Measurements from ENCODE around the gene RGL1.

Gene RGL1

GRCh38 chr1:183806125-183806524, 1.2 kb downstream of the RGL1 start:
- peak overlapping the region; percentile 75 for H3K4me3 ChIP-seq (ENCODE audit: low read depth, low read length)
- DNase-seq = no peak
- H3K27me3 ChIP-seq (replicated peaks) = no peaks in the 10 kb centered on the region
- in situ Hi-C loops (cut with HindIII; ENCODE audit: low pct_ligation_motif_present, low sequenced_read_pairs) = no loop called here
- no peak for TF ChIP-seq CTCF (IDR thresholded peaks at IDR 0.05; ENCODE audit: low read depth, low read length, missing control alignments)
- no peaks in the 10 kb centered on the region for H3K36me3 ChIP-seq (replicated peaks)
- H3K27ac ChIP-seq = peak overlapping the region; percentile 19

GRCh38 chr1:183806675-183807074, 1.8 kb downstream of the RGL1 start:
- Histone ChIP-seq H3K4me3 (ENCODE audit: low read depth, low read length) (no peak overlapping the region), H3K36me3 (replicated peaks) (no peaks in the 10 kb centered on the region), H3K27ac (no peak overlapping the region), H3K27me3 (replicated peaks) (no peaks in the 10 kb centered on the region)
- DNase-seq = no peak
- TF ChIP-seq CTCF (IDR thresholded peaks at IDR 0.05; ENCODE audit: low read depth, low read length, missing control alignments) = no peak
- in situ Hi-C loops (cut with HindIII; ENCODE audit: low pct_ligation_motif_present, low sequenced_read_pairs) = no loop called here

GRCh38 chr1:183807549-183808168, 2.7 kb downstream of the RGL1 start:
- no peak overlapping the region for H3K4me3 ChIP-seq (ENCODE audit: low read depth, low read length)
- in situ Hi-C loops (cut with HindIII; ENCODE audit: low pct_ligation_motif_present, low sequenced_read_pairs) = no loop called here
- no peak for TF ChIP-seq CTCF (IDR thresholded peaks at IDR 0.05; ENCODE audit: low read depth, low read length, missing control alignments)
- H3K27ac ChIP-seq = peak overlapping the region; percentile 11
- no peaks in the 10 kb centered on the region for H3K27me3 ChIP-seq (replicated peaks)
- H3K36me3 ChIP-seq (replicated peaks) = no peaks in the 10 kb centered on the region
- peak; percentile 54 for DNase-seq

- in situ Hi-C loops (cut with HindIII; ENCODE audit: low pct_ligation_motif_present, low sequenced_read_pairs) = no loop called here
- Histone ChIP-seq H3K27ac (no peak overlapping the region), H3K27me3 (replicated peaks) (no peaks in the 10 kb centered on the region), H3K4me3 (ENCODE audit: low read depth, low read length) (no peak overlapping the region), H3K36me3 (replicated peaks) (no peaks in the 10 kb centered on the region)
- TF ChIP-seq CTCF (IDR thresholded peaks at IDR 0.05; ENCODE audit: low read depth, low read length, missing control alignments) = no peak
- DNase-seq = no peak
Observed at GRCh38 chr1:183808296-183809027, 3.5 kb downstream of the RGL1 start.

- no peak for TF ChIP-seq CTCF (IDR thresholded peaks at IDR 0.05; ENCODE audit: low read depth, low read length, missing control alignments)
- H3K4me3 ChIP-seq (ENCODE audit: low read depth, low read length) = no peak overlapping the region
- H3K27ac ChIP-seq = no peak overlapping the region
- no peaks in the 10 kb centered on the region for H3K27me3 ChIP-seq (replicated peaks)
- in situ Hi-C loops (cut with HindIII; ENCODE audit: low pct_ligation_motif_present, low sequenced_read_pairs) = no loop called here
- DNase-seq = peak; percentile 14
- no peaks in the 10 kb centered on the region for H3K36me3 ChIP-seq (replicated peaks)
Observed at GRCh38 chr1:183810121-183810520, 5.2 kb downstream of the RGL1 start.
